HUDEP-2 (cell line): ENCODE results near the gene CLPTM1L.
A peak's percentile ranks its signal among the peaks of the same experiment; 100 is the strongest.
"Not testable (repeated sequence)": the region's sequence is repeated elsewhere in the genome, so short reads cannot be mapped to it uniquely, and the experiment has no call there.

Experiments
- DNase-seq, 76 experiments: peaks; one replicate each; lab custom pipeline; 2025; ENCODE audit not compliant: unreplicated experiment in 76 of 76; lab: John Stamatoyannopoulos, UW

CLPTM1L gene

GRCh38 chr5:1360861-1361260, 16.0 kb upstream of the CLPTM1L start:
- no peak for DNase-seq

GRCh38 chr5:1360367-1360766, 15.5 kb upstream of the CLPTM1L start:
- not testable (repeated sequence) for DNase-seq

- no peak for DNase-seq
These were observed 14.8 kb upstream of the CLPTM1L start for GRCh38 chr5:1359713-1360112.

GRCh38 chr5:1359031-1359645, 14.2 kb upstream of the CLPTM1L start:
- no peak for DNase-seq

GRCh38 chr5:1358726-1359025, 13.8 kb upstream of the CLPTM1L start:
- DNase-seq = no peak

GRCh38 chr5:1357946-1358725, 13.2 kb upstream of the CLPTM1L start:
- no peak for DNase-seq

GRCh38 chr5:1356873-1357787, 12.2 kb upstream of the CLPTM1L start:
- no peak for DNase-seq

- no peak for DNase-seq
These were observed 9.7 kb upstream of the CLPTM1L start for GRCh38 chr5:1354576-1354975.

GRCh38 chr5:1352231-1353219, 7.6 kb upstream of the CLPTM1L start:
- DNase-seq = no peak

GRCh38 chr5:1351156-1351555, 6.3 kb upstream of the CLPTM1L start:
- no peak for DNase-seq

GRCh38 chr5:1349246-1349645, 4.3 kb upstream of the CLPTM1L start:
- no peak for DNase-seq

- DNase-seq = no peak
These were observed 4.0 kb upstream of the CLPTM1L start for GRCh38 chr5:1348986-1349245.

GRCh38 chr5:1347571-1347970, 2.7 kb upstream of the CLPTM1L start:
- no peak for DNase-seq

- DNase-seq = no peak
These were observed 1.9 kb upstream of the CLPTM1L start for GRCh38 chr5:1346627-1347440.

GRCh38 chr5:1345876-1346626, 1.2 kb upstream of the CLPTM1L start:
- no peak for DNase-seq

- DNase-seq = peak in 1 of 76 experiments; percentile 10
These were observed 683 bp downstream of the CLPTM1L start for GRCh38 chr5:1343931-1344901.

GRCh38 chr5:1343315-1343751, 1.6 kb downstream of the CLPTM1L start:
- no peak for DNase-seq

- DNase-seq = not testable (repeated sequence)
These were observed 2.2 kb downstream of the CLPTM1L start for GRCh38 chr5:1342711-1343110.
